IPS DF 4.7 (cell line): Measurements from ENCODE around the gene DISC1.

ENCODE experiments used
- DNase-seq: peaks from one replicate; pipeline ENCODE4 v3.0.0-alpha.2; 2013; ENCODE audit warnings: low spot score; ENCODE audit errors: extremely low read depth

Gene DISC1

GRCh38 chr1:231850786-231851185, 224.2 kb downstream of the DISC1 start:
- DNase-seq, result no peak

GRCh38 chr1:231853588-231854207, 227.1 kb downstream of the DISC1 start:
- DNase-seq, result no peak

- no peak for DNase-seq
Observed at GRCh38 chr1:231855361-231855760, 228.8 kb downstream of the DISC1 start.

- no peak for DNase-seq
Observed at GRCh38 chr1:231855926-231856325, 229.3 kb downstream of the DISC1 start.

- no peak for DNase-seq
Observed at GRCh38 chr1:231856426-231856825, 229.8 kb downstream of the DISC1 start.

GRCh38 chr1:231856894-231857293, 230.3 kb downstream of the DISC1 start:
- DNase-seq, result no peak

- DNase-seq, result no peak
Observed at GRCh38 chr1:231857609-231858135, 231.1 kb downstream of the DISC1 start.

GRCh38 chr1:231860221-231861088, 233.9 kb downstream of the DISC1 start:
- DNase-seq, result no peak

GRCh38 chr1:231861541-231862481, 235.2 kb downstream of the DISC1 start:
- no peak for DNase-seq

GRCh38 chr1:231862611-231863010, 236.0 kb downstream of the DISC1 start:
- DNase-seq, result no peak

- no peak for DNase-seq
Observed at GRCh38 chr1:231865331-231865730, 238.7 kb downstream of the DISC1 start.

GRCh38 chr1:231866392-231867331, 240.1 kb downstream of the DISC1 start:
- no peak for DNase-seq

- DNase-seq, result no peak
Observed at GRCh38 chr1:231867607-231868006, 241.0 kb downstream of the DISC1 start.

- no peak for DNase-seq
Observed at GRCh38 chr1:231869364-231869763, 242.8 kb downstream of the DISC1 start.

GRCh38 chr1:231871471-231871870, 244.9 kb downstream of the DISC1 start:
- no peak for DNase-seq

- DNase-seq, result no peak
Observed at GRCh38 chr1:231871878-231872277, 245.3 kb downstream of the DISC1 start.

- DNase-seq, result no peak
Observed at GRCh38 chr1:231872461-231872910, 245.9 kb downstream of the DISC1 start.

- DNase-seq, result no peak
Observed at GRCh38 chr1:231878737-231879136, 252.1 kb downstream of the DISC1 start.

- no peak for DNase-seq
Observed at GRCh38 chr1:231879296-231879695, 252.7 kb downstream of the DISC1 start.

GRCh38 chr1:231882333-231882732, 255.7 kb downstream of the DISC1 start:
- DNase-seq, result no peak
